Activated CD8-positive, alpha-beta memory T cell treated with anti-CD3 and anti-CD28 coated beads for 24 hours (primary cell): Measurements from ENCODE around the gene DSG2.

Experiments used
- DNase-seq: peaks from one replicate; pipeline ENCODE4 v3.0.0-alpha.2; 2020

Gene DSG2

DNA sequence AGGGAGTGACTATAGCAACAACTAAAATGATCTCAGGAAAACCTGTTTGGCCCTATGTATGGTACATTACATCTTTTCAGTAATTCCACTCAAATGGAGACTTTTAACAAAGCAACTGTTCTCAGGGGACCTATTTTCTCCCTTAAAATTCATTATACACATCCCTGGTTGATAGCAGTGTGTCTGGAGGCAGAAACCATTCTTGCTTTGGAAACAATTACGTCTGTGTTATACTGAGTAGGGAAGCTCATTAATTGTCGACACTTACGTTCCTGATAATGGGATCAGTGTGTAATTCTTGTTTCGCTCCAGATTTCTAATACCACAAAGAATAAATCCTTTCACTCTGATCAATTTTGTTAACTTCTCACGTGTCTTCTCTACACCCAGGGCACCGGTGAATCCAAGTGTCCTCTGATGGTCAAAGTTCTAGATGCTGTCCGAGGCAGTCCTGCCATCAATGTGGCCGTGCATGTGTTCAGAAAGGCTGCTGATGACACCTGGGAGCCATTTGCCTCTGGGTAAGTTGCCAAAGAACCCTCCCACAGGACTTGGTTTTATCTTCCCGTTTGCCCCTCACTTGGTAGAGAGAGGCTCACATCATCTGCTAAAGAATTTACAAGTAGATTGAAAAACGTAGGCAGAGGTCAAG lies 94.7 kb downstream of the DSG2 start:
- no peak for DNase-seq

DNA sequence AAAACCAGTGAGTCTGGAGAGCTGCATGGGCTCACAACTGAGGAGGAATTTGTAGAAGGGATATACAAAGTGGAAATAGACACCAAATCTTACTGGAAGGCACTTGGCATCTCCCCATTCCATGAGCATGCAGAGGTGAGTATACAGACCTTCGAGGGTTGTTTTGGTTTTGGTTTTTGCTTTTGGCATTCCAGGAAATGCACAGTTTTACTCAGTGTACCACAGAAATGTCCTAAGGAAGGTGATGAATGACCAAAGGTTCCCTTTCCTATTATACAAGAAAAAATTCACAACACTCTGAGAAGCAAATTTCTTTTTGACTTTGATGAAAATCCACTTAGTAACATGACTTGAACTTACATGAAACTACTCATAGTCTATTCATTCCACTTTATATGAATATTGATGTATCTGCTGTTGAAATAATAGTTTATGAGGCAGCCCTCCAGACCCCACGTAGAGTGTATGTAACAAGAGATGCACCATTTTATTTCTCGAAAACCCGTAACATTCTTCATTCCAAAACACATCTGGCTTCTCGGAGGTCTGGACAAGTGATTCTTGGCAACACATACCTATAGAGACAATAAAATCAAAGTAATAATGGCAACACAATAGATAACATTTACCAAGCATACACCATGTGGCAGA lies 97.3 kb downstream of the DSG2 start:
- DNase-seq = no peak

DNA sequence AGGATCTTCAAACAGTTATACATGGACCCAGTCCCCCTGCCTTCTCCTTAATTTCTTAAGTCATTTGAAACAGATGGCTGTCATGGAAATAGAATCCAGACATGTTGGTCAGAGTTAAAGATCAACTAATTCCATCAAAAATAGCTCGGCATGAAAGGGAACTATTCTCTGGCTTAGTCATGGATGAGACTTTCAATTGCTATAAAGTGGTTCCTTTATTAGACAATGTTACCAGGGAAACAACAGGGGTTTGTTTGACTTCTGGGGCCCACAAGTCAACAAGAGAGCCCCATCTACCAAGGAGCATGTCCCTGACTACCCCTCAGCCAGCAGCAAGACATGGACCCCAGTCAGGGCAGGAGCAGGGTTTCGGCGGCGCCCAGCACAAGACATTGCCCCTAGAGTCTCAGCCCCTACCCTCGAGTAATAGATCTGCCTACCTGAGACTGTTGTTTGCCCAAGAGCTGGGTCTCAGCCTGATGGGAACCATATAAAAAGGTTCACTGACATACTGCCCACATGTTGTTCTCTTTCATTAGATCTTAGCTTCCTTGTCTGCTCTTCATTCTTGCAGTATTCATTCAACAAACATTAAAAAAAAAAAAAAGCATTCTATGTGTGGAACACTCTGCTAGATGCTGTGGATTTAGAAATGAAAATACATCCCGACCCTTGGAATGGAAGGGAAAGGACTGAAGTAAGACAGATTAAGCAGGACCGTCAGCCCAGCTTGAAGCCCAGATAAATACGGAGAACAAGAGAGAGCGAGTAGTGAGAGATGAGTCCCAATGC lies 98.3 kb downstream of the DSG2 start:
- DNase-seq = no peak

DNA sequence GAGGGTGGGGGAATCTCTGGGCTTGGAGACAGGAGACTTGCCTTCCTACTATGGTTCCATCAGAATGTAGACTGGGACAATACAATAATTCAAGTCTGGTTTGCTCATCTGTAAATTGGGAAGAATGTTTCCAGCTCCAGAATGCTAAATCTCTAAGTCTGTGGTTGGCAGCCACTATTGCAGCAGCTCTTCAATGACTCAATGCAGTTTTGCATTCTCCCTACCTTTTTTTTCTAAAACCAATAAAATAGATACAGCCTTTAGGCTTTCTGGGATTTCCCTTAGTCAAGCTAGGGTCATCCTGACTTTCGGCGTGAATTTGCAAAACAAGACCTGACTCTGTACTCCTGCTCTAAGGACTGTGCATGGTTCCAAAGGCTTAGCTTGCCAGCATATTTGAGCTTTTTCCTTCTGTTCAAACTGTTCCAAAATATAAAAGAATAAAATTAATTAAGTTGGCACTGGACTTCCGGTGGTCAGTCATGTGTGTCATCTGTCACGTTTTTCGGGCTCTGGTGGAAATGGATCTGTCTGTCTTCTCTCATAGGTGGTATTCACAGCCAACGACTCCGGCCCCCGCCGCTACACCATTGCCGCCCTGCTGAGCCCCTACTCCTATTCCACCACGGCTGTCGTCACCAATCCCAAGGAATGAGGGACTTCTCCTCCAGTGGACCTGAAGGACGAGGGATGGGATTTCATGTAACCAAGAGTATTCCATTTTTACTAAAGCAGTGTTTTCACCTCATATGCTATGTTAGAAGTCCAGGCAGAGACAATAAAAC lies 100.2 kb downstream of the DSG2 start:
- DNase-seq = no peak
